Kidney capillary endothelial cell (primary cell): Measurements from ENCODE around the gene OVCH1.
"Not testable (repeated sequence)": the region's sequence is repeated elsewhere in the genome, so short reads cannot be mapped to it uniquely, and the experiment has no call there.

Experiments used
- DNase-seq: peaks from one replicate; pipeline ENCODE4 v3.0.0-alpha.2; 2018; ENCODE audit warnings: low spot score

The OVCH1 gene

DNA sequence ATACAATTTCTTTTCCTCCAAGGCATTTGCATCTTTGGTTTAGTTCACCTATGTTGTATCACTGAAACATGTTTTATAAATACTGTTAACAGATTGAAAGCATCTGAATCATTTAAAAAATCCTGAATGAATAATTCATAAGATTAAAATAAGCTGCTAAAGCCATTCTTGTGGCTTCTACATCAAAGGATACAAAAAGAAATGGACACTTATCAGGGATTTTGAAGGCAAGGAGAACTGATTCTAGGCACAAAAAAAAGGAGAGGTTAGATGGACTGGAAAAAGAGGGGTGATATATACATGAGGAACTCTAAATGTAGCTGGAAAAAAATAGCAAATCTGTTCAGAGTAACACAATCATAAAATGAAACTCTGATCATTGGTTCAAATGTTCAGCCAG is 5.8 kb upstream of the OVCH1 start:
- DNase-seq, result no peak

DNA sequence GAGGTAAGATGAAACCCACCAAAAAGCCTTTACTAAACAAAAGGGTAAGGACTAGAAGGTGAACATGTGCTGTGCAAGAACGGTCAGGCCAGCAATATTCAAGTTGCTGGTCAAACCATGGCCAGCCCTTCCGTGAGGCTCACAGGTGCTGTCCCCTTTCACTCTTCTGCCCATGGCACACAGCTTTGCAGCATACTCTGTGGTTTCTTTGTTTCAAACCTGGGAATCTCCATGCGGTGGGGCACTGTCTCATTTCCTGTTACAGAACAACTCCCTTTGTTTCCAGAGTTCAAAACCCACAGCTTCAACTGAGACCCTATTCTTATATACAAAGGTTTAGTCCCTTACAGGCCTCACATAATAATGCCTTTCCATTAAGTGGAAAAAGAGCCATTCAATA is 1.7 kb upstream of the OVCH1 start:
- no peak for DNase-seq

DNA sequence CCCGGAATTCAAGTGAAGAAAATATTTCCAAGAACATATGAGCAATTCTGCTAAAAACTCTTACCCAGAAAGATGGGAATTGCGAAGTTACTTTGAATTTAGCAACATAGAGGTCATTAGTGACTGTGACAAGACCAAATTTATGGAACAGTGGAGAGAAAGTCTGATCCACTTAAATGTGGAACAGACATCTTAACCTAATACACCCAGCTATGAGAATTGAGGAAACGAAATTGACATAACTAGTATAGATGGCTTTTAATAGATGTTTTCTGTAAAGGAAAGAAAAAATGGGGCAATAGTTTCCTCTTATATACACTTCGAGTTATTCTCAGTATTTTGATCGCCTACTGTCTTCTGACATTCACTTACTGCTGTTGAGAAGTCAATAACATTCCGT is 4.6 kb downstream of the OVCH1 start:
- DNase-seq, result no peak

DNA sequence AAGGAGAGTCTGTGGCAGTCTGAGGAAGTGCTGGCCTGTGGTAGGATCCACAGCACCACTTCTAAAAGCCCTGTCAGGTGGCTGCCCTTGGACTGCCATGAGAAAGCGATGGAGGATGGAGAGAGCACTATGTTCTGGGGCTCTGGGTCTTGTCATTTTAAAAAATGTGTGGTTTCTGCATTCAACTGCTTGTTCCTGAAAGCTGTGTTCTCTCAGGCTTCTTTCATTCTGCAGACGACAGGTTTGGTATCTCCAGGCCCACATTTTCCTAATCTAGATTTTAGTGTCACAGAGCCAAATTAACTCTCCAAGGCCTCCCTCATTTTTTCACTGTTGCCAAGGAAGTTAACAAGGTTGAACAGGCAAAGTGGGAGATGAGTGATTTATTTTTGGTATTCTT is 10.5 kb downstream of the OVCH1 start:
- DNase-seq, result no peak

DNA sequence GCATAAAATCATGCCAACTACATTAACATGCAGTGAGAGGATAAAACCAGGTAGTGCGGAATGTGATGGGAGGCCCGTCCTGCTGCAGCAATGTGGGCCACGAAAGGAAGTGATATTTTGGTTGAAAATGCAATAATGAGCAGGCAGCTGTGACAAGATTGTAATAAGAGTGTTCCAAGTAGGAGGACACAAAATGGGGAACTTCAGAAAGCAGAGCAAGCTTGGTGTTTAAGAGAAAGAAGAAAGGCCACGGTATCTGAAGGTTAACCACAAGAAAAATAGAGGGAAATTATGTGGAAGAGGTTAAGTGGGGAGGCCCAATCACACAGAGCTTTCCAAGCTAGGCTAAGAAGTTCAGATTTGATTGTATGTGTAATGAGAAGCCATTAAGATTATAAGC is 34.3 kb downstream of the OVCH1 start:
- no peak for DNase-seq

DNA sequence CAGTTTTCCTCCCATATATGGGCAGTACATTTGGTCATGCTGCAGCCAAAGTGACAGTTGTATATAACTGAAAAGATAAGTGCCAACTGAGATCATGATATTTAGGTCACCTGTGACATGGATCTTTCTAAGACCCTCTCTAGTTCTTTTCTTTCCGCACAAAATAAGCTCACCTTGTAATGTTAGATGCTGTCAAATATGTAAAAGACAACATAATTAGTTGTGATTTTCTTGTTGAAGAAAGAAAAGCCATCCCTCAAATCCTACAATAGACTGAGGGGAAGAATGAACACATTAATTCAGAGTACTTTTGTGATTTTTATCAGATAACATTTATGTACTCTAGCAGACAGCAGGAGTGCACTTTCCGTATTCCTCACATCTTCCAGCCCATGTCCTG is 37.4 kb downstream of the OVCH1 start:
- DNase-seq, result no peak

DNA sequence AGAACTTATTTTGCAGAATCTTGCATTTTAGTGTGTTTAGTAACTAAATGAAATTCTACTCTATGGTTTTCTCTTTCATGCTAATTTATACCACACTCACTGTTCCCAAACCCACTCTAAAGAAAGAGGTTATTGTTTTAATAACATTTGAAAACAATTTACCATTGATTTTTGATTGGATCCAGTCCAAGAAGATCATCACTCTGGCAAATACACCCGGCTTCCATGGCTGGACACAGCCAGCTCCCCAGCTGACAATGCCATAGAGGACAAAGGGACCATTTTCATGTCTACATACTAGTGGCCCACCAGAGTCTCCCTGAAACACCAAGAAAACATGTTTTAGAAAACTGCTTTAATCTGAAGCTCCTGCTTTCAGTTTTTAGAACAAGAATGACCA is 42.4 kb downstream of the OVCH1 start:
- no peak for DNase-seq

DNA sequence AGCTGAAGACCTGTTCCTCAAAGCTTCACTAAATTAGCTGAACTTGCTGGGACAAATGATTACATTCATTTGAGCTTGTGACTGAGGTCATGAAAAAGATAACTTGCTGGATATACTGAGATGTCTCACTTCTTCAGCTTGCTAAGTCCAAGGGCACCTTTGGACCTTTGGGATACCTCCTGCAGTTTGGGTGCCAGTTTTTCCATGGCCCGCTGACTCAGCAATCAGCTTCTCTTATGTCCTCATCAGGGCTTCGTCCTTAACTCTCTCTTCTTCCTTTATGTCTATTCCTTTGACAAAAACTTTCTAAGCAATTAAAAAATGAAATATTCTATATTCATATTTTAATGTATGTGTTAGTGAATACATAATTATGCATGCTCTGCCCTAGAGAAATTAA is 45.6 kb downstream of the OVCH1 start:
- no peak for DNase-seq

DNA sequence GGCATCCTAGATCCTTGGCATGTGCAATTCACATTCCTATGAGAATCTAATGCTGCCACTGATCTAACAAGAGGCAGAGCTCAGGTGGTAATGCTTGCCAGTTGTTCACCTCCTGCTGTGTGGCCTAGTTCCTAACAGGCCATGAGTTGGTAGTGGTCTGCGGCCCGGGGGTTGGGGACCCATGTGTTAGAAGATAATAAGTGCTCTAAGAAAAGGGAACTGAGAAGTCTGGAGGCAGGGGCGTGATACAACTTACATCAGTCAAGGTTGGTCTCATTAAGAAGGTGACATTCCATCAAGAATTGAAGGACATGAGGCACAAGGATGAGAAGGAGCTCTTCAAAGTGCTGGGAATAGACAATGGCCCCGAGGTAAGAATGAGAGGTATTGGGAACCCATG is 49.3 kb downstream of the OVCH1 start:
- DNase-seq, result no peak

DNA sequence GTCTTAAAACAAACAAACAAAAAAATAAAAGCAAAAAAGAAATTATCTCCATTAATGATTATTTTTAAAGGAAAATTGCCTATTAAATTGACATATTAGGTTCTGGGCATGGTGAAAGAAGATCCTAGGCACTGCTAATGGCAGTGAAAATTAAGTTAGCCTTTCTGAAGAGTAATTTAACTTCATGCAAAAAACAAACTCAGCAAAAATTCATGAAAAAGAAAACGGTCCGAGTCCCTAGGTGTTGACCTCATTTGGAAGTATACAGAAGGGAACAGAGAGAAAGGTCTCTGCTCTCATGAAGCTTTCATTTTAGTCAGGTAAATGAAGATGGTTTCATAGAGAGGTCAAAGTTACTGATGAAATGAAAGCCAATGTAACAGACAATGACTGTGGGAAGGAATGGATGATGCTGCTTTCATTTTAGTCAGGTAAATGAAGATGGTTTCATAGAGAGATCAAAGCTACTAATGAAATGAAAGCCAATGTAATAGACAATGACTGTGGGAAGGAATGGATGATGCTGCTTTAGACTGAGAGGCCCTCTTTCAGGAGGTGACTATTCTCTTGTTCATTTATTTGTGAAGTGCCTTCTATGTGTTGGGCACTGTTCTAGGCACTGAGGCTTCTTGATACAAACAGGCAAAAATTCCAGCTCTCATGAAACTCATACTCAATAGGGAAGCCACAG is 50.1 kb downstream of the OVCH1 start:
- no peak for DNase-seq

DNA sequence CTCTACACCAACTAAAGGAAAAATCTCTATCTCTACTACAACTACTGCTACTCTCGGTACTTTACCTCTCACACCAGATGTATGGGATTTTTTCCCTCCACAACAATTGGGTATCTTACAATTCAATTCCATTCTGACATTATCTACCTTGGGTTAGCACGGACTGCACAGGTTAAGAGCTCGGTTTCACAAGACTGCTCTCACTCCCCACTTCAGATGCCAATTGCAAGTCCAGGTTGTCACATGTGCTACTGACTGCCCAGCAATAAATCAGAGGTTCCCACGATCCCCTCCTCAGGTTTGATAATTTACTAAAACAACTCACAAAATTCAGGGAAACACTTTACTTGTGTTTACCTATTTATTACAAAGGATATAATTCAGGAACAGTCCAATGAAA is 58.0 kb downstream of the OVCH1 start:
- no peak for DNase-seq

DNA sequence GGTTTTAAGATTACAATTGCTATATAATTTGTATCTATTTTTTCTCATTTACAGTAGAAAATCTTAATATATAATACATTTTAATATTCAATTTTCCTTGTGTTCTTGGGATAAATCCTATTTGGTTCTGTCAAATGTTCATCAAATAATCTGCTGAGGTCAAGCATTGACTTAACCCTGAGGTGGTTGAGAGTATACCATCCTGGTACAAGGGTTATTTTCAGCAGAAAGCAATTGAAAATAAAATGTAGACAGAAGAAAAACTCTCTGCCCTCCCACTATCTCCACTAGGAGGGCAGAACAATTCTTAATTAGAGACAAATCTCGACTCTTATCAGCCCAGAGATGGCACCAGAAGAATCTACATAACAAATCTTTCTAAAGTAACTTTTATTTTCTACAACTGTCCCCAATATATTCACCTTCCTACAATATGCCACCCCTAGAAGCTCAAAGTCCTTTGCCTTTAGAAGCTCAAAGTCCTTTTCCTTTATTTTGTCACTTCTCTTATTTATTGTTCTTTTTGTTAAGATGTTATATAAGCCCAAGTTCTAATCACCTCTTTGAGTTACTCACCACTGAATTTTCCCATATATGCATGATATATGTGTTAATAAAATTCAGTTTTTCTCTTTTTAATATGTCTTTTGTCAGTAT is 58.6 kb downstream of the OVCH1 start:
- DNase-seq, result no peak

DNA sequence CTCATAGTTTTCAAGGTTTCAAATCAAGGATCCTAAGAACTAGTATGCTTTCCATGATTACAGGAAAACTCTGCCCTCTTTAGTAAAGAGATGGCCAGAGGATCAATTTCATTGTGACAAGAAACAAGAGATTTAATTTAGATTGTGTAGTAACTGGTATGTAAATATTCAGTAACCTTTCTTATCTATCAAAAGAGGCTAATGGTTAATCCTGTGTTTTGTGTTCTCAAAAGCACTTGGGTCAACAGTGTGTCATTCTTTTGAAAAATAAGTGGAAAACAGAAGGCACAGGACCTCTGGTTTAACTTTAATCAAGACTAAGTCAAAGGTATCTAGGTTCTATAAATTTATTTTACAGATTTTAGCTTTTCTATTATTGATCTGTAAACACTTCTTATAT is 59.9 kb downstream of the OVCH1 start:
- DNase-seq, result no peak

DNA sequence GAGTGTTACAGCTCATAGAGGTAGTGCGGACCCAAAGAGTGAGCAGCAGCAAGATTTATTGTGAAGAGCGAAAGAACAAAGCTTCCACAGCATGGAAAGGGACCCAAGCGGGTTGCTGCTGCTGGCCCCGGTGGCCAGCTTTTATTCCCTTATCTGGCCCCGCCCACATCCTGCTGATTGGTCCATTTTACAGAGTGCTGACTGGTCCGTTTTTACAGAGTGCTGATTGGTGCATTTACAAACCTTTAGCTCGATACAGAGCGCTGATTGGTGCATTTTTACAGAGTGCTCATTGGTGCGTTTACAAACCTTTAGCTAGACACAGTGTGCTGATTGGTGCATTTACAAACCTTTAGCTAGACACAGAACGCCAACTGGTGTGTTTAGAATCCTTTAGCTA is 60.7 kb downstream of the OVCH1 start:
- DNase-seq, result not testable (repeated sequence)

DNA sequence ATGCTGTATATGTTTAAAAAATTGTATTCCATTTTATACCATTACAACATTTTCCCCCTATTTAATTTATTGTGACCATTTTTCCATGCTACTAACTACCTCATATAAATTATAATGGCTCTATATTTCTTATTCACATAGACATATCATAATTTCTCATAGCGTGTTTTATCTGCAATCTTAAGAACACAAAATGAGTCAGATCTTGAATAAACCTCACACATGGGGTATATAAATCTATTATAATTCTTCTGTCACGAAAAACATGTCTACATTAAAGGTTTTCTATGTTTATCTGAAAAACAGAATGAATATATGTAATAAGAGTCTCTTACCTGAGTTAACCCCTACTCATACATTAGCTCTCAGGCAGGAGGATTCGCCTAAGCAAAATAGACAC is 66.0 kb downstream of the OVCH1 start:
- DNase-seq, result no peak

DNA sequence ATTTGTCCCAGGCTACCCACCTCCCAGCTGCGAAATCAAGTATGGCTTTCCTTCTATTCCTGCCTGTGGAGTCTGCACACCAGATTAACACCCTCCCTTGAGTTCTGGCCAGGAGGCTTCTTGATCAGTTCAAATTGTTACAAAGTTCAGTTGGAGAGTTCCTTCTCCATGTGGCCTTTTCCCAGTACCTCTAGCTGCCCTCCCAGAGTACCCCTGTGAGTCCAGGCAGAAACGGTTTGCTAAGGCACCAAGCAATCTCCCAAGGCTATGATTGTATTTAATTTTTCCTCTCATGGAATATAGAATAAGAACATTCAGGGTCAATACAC is 66.8 kb downstream of the OVCH1 start:
- DNase-seq, result no peak

DNA sequence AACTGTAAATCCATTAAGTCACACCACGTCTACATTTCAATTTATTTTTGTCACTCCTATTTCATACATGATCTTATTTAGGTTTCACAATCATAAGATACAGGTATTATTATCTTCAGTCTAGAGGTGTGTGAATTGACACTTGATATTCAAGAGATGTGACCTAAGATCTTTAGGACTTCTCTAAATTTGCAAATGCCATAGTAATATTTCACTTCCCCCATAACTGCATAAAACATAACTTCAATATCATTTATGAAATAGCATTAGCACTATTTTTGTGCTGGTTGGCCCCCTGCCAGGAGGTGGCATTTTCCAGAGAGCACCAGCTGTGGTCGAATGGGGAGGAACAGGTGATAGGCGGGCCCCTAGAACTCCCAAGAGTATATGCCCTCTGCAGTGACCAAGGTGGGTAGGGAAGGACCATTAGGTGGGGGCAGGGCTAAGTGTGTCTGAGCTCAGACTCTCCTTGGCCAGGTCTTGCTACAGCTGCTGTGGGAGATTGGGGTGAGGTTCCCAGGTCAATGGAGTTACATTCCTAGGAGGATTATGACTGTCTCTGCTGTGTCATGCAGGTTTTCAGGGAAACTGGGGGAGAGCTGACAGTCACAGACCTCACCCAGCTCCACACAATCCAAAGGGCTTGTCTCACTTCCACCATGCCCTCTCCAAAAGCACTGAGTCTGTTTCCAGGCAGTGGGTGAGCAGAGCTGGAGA is 67.3 kb downstream of the OVCH1 start:
- DNase-seq, result no peak

DNA sequence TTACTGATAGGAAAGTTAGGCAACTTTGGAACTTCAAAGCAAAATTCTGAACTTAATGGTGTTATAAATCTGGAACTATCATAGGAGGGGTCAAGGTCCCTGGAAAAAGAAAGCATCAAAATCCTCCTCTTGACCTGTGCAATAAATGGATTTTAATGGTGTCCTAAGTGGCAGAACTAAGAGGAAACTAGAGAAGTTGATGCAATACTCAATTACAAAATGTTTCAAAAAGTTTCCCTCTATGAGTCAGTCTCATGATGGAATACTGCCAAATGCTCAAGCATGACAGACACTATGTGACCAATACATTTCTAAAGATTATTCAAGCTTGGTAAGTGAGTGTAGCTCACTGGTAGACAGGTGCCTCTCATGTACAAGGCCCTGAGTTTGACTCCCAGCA is 68.9 kb downstream of the OVCH1 start:
- peak; percentile 40 for DNase-seq

DNA sequence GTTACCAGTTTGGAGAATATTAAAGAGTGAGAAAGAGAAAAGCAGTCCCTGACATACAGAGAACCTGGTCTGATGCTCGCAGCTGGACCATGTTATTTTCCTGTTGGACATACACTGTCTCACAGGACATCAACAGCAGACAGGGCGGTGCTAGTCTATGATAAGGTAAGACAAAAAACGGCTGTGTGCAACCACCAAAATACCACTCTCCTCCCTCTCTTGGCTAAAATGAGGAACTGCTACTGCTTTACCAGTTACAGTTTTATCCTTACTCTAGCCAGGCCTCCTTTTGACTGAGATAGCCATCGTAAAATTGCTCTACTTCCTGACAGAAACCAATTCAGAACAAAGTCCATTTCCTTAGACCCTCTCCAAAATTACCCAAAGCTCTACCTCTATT is 69.5 kb downstream of the OVCH1 start:
- DNase-seq, result no peak

DNA sequence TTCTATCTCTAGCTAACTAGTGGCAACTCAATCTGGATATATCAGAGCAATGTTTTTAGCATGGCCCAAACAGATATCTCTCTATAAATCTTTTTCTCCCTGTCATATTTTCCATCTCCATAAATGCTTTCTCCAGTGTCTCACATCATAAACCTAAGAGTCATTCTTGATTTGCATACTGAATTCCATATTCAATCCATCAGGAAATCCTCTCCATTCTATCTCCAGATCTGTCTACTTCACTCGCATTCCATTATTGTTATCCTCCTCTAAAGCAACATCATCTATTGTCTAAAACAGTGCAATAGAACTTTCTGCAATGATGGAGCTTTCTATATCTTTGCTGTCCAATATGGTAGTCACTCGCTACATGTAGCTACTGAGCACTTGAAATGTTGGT is 71.0 kb downstream of the OVCH1 start:
- no peak for DNase-seq

DNA sequence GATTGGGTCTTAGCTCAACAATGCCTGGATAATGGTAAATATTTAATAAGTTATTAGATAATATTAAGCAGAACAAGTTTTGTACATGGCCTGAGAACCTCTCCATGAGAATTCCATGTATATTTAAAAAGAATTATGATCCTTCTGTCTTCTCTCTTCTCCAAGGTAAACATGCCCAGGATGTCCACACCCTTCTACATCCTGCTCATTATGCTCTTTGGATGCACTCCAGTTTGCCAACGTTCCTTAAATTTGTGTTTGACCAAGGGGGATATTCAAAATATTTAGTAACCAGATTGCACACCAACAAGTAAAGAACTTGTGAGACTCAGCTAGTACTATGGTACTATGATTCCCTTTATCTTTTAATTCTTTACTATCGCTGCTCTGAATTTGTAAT is 71.8 kb downstream of the OVCH1 start:
- no peak for DNase-seq

DNA sequence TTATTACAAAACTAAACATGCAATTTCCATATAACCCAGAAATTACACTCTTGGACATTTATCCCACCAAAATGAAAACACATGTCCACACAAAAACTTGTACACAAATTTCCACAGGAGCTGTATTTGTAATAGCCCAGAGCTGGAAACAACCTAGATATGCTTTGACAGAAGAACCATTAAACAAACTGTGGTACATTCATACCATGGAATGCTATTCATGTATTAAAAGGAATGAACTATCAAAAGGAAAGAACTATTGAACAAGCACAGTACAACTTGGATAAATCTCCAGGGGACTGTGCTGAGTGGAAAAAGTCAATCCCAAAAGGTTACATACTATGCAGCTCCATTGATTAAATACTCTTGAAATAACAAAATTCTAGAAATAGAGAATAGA is 80.7 kb downstream of the OVCH1 start:
- DNase-seq, result no peak

DNA sequence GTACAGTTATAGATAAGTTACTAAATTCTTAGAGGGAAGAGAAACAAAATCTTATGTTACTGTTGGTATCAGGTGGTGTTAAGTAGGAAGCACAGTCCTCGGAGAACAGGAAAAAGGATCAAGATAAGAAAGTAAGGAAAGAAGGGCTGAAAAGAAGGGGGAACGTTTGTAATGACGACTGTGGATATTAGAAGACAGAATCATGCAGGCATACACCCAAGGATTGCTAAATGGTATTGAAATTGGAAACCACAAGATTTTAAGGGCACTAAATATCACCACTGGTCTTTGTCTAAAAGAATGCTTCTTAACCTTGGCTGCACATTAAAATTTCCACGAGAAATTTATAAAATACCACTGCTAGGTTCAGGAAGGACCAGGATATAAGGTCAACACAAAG is 82.4 kb downstream of the OVCH1 start:
- no peak for DNase-seq

DNA sequence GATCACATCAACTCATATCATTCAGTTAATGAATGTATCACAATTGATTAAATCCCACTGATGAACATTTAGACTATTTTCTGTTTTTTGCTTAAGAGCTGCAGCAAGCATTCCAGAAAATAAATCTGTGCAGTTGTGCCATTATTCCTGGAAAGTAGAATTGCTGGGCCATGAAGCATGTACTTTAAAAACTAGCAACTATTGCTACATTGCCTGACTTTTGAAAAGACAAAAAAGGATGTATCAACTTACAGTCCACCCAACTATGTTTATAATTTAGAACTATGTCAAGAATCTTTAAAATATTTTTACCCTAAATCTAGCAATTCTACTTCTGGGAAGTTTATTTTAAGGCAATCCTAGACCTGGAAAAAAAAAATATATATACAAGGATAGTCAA is 83.1 kb downstream of the OVCH1 start:
- DNase-seq, result no peak
